Stimulated activated CD4-positive, alpha-beta T cell treated with anti-CD3 and anti-CD28 coated beads, Interleukin-1b, Interleukin-23, amount 100 ng/mL, for 4 hours (primary cell): ENCODE measurements around the gene KLK14.

Experiments
- DNase-seq, 2 donors: peaks; one replicate each; pipeline ENCODE4 v3.0.0-alpha.2; 2020; ENCODE audit warnings: low read depth in 2 of 2

The KLK14 gene

DNA sequence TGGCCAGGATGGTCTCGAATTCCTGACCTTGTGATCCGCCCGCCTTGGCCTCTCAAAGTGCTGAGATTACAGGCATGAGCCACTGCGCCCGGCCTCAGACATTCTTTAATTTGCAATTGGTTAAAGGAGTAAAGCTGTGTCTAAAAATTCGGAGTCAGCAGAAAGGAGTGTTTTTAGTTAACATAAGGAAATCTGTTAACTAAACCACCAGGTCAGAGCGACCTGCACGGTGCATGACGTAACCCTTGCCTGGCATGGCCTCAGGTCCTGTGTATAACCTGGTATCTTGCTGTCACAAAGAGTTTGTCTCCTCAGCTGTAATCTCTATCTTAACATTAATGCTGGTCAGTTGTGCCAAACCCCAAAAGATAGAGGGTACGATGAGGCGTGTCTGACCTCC, 38.4 kb downstream of the KLK14 start:
- no peak for DNase-seq

- no peak for DNase-seq
Observed at GRCh38 chr19:51043497-51043896, 39.2 kb downstream of the KLK14 start.

DNA sequence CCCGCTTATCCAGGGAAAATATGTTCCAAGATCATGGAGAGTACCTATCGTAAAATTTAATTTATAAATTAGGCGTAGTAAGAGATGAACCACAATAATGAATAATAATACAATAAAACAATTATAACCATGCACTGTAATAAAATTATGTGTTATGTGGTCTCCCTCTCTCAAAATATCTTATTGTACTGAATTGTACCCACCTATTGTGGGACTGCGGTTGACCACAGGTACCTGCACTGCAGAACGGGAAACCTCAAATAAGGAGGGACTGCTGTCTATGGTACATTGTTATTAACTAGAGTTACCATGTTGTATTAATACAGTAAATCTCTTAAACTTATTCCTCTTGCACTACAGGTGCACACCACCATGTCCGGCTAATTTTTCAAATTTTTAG, 42.5 kb downstream of the KLK14 start:
- DNase-seq = no peak

DNA sequence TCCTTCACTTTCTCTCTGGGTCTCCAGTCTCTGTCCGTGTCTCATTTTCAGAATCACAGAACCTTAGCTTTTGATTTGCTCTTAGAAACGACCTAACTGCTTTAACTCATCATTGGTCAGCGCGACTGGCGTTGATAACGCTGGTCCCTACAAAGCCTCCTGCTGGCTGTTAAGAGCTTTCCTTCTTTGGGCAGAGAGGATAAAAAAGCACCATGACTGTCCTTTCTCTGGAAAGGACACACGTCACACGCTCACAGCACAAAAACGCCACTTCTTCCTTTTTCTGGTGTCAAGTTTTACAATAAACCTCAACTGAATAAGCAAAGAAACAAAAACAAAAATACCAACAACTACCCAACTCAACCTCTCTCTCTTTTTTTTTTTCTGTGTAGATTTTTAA, 46.2 kb downstream of the KLK14 start:
- DNase-seq = no peak

- DNase-seq = no peak
Observed at GRCh38 chr19:51034704-51035103, 48.0 kb downstream of the KLK14 start, which contains the start of gene KLK12. KLK12 (minus strand) TSS chr19:51035002; CDS start chr19:51034621, 381 bp downstream.

DNA sequence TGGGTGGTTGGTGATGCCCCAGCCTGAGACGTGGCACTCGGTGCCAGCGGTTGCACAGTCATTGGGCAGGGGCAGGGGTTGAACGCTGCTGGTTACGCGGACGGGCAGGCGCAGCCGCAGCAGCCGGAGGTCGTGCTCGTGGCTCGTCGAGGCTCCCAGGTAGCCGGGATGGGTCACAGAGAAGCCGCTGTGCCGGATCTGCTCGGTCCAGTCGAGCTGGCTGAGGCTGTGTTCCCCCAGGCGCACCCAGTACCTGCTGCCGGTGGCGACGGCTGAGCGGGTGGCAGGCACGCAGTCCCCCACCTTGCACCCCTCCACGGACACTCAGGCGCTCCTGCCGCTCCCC, 50.8 kb downstream of the KLK14 start:
- no peak for DNase-seq

GRCh38 chr19:51031220-51031879, 51.3 kb downstream of the KLK14 start:
- no peak for DNase-seq

- DNase-seq = no peak
Observed at GRCh38 chr19:51030631-51031030, 52.1 kb downstream of the KLK14 start.

DNA sequence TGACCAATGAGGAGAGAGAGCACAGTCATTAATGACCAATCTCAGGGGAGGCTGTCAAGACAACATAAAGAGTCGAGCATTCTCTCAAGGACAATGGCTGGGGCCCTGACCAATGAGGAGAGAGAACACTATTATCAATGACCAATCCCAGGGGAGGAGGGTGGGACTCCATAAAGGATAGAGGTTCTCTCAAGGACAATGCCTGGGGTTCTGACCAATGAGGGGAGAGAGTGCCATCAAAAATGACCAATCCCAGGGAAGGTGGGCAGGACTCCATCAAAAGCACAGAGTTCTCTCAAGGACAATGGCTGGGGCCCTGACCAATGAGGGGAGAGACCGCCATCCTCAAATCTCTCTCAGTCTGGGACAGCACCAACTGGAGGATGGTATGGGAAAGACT, 53.0 kb downstream of the KLK14 start:
- DNase-seq = no peak
